SK-N-SH (cell line): ENCODE results near the gene CASP9. TPM values are rescaled to one million over a fixed set of nuclear protein-coding genes. Genes with fewer than 3 reads are reported as not detected.

Experiments used
- CTCF ChIA-PET: fragments of 300-600, 350-600 bp; formaldehyde crosslinking; extraction: SDS; loops from one replicate; lab custom pipeline; 2021; lab: Yijun Ruan, JAX
- POLR2A ChIA-PET: fragments of 350-600 bp; sonication (Branson Sonifier 250); formaldehyde crosslinking; extraction: SDS; loops from one replicate; lab custom pipeline; 2020; ENCODE audit warnings: antibody characterized with exemption, inconsistent platforms; lab: Yijun Ruan, JAX
- DNase-seq: peaks from one replicate; pipeline ENCODE4 v3.0.0; 2012
- H2AFZ ChIP-seq: fragments of 200-600 bp; sonication (generic); 2 replicates; pipeline ENCODE4 v1.8.1; 2016; ENCODE audit warnings: antibody characterized with exemption, mild to moderate bottlenecking, low read depth
- H3F3A ChIP-seq: fragments of 200-600 bp; sonication (generic); replicated peaks from 2 replicates; pipeline ENCODE3; 2016; ENCODE audit warnings: antibody characterized with exemption, mild to moderate bottlenecking; ENCODE audit not compliant: insufficient read depth
- H3K27ac ChIP-seq, 2 experiments: fragments of 200-500 bp in 1 of 2; fragments of 200-600 bp in 1 of 2; sonication (Bioruptor generic) in 1 of 2; sonication (generic), shearing (Covaris generic) in 1 of 2; 2 replicates each; pipeline versions ENCODE4 v1.5.1 to v1.6.1; 2014 to 2016; ENCODE audit warnings: low read depth in 2 of 2, inconsistent platforms in 1 of 2, low read length in 1 of 2, mild to moderate bottlenecking in 1 of 2, mixed read lengths in 1 of 2
- H3K27me3 ChIP-seq: fragments of 200-600 bp; sonication (generic), shearing (Covaris generic); 2 replicates; pipeline ENCODE4 v1.6.1; 2016; ENCODE audit warnings: mixed run types; ENCODE audit not compliant: insufficient read depth
- H3K36me3 ChIP-seq, 2 experiments: fragments of 200-500 bp in 1 of 2; fragments of 200-600 bp in 1 of 2; sonication (Bioruptor generic) in 1 of 2; sonication (generic) in 1 of 2; replicated peaks in 1 of 2; 2 replicates each; pipeline versions ENCODE3 to v1.5.1; 2014 to 2016; ENCODE audit warnings: low read length in 1 of 2, mild to moderate bottlenecking in 1 of 2; ENCODE audit not compliant: insufficient read depth in 2 of 2, control insufficient read depth in 1 of 2
- H3K4me1 ChIP-seq, 2 experiments: fragments of 200-500 bp in 1 of 2; fragments of 200-600 bp in 1 of 2; sonication (Bioruptor generic) in 1 of 2; sonication (generic), shearing (Covaris generic) in 1 of 2; 2 replicates each; pipeline versions ENCODE4 v1.5.1 to v1.6.1; 2014 to 2016; ENCODE audit warnings: low read depth in 1 of 2, low read length in 1 of 2, mixed run types in 1 of 2; ENCODE audit not compliant: insufficient read depth in 2 of 2, control insufficient read depth in 1 of 2
- H3K4me2 ChIP-seq: fragments of 200-600 bp; sonication (generic), shearing (Covaris generic); 2 replicates; pipeline ENCODE4 v1.6.1; 2017; ENCODE audit warnings: mixed run types
- H3K4me3 ChIP-seq, 2 experiments: fragments of 200-500 bp in 1 of 2; fragments of 200-600 bp in 1 of 2; sonication (Bioruptor generic) in 1 of 2; sonication (generic), shearing (Covaris generic) in 1 of 2; 2 replicates each; pipeline versions ENCODE4 v1.5.1 to v1.8.1; 2014 to 2016; ENCODE audit warnings: low read depth in 2 of 2, inconsistent platforms in 1 of 2, low read length in 1 of 2, mild to moderate bottlenecking in 1 of 2, mixed read lengths in 1 of 2, moderate library complexity in 1 of 2
- H3K79me2 ChIP-seq: fragments of 200-600 bp; sonication (generic); 2 replicates; pipeline ENCODE4 v1.8.1; 2017; ENCODE audit warnings: mild to moderate bottlenecking; ENCODE audit not compliant: insufficient read depth
- H3K9ac ChIP-seq: fragments of 200-600 bp; sonication (generic); 2 replicates; pipeline ENCODE4 v1.6.1; 2017; ENCODE audit warnings: mixed run types
- H3K9me2 ChIP-seq: fragments of 200-600 bp; sonication (generic); 2 replicates; pipeline ENCODE4 v1.6.1; 2017; ENCODE audit warnings: mixed run types
- H3K9me3 ChIP-seq: fragments of 200-600 bp; sonication (generic); 2 replicates; pipeline ENCODE4 v1.6.1; 2017; ENCODE audit warnings: mixed run types, mild to moderate bottlenecking, moderate library complexity
- H4K20me1 ChIP-seq: fragments of 200-600 bp; sonication (generic); 2 replicates; pipeline ENCODE4 v1.6.1; 2017; ENCODE audit warnings: mild to moderate bottlenecking, mixed run types; ENCODE audit not compliant: insufficient read depth
- EZH2phosphoT487 ChIP-seq: fragments of 200-600 bp; sonication (generic); IDR thresholded peaks from 2 replicates; pipeline ENCODE4 v1.6.1; 2017; ENCODE audit warnings: low read depth, mixed run types, mild to moderate bottlenecking, antibody characterized with exemption, moderate library complexity, borderline replicate concordance
- FOSL2 ChIP-seq: IDR thresholded peaks from 2 replicates; pipeline ENCODE4 v1.4.0; 2012; ENCODE audit warnings: low read depth, mild to moderate bottlenecking, moderate library complexity, borderline replicate concordance
- GATA2 ChIP-seq: sonication (generic); formaldehyde crosslinking; IDR thresholded peaks from 2 replicates; pipeline ENCODE4 v1.5.0; 2020; ENCODE audit warnings: mild to moderate bottlenecking, missing genetic modification reagents
- JUND ChIP-seq: IDR thresholded peaks from 2 replicates; pipeline ENCODE4 v1.4.0; 2012
- NFIC ChIP-seq: IDR thresholded peaks from 2 replicates; pipeline ENCODE4 v1.4.0; 2012; ENCODE audit warnings: borderline replicate concordance
- NRF1 ChIP-seq: IDR thresholded peaks from 2 replicates; pipeline ENCODE4 v1.6.1; 2012; ENCODE audit warnings: low read depth, mild to moderate bottlenecking, low read length
- RCOR1 ChIP-seq: fragments of 150-350 bp; IDR thresholded peaks from 2 replicates; pipeline ENCODE4 v1.6.1; 2017; ENCODE audit warnings: antibody characterized with exemption, low read length
- RFX5 ChIP-seq: IDR thresholded peaks from 2 replicates; pipeline ENCODE4 v1.6.1; 2012; ENCODE audit warnings: mild to moderate bottlenecking, improper control_type of control experiment, low read length
- SIN3A ChIP-seq: IDR thresholded peaks from 2 replicates; pipeline ENCODE4 v1.6.1; 2012; ENCODE audit warnings: low read depth, mild to moderate bottlenecking, low read length, moderate library complexity, borderline replicate concordance
- TCF12 ChIP-seq: IDR thresholded peaks from 2 replicates; pipeline ENCODE4 v1.4.0; 2012
- TEAD4 ChIP-seq: IDR thresholded peaks from 2 replicates; pipeline ENCODE4 v1.4.0; 2012; ENCODE audit warnings: mild to moderate bottlenecking, borderline replicate concordance; ENCODE audit not compliant: insufficient read depth
- YY1 ChIP-seq: IDR thresholded peaks from 2 replicates; pipeline ENCODE4 v1.4.0; 2012; ENCODE audit warnings: low read depth, mild to moderate bottlenecking
- WGBS: methylation state at CpG from one replicate; pipeline ENCODE4 v1.1.6; 2017; ENCODE audit warnings: low lambda C conversion rate; 5-methylcytosine and 5-hydroxymethylcytosine counted together
- polyA plus RNA-seq, 3 experiments: library from polyadenylated mRNA; depleted of rRNA; stranded (reverse); fragments of >200 nt; gene quantifications; 2 replicates each; pipeline ENCODE4 v1.2.3, GENCODE V29; 2012
- TF ChIP-seq, protein P1 (sequence below): IDR thresholded peaks from 2 replicates; pipeline ENCODE4 v1.4.0; 2012; ENCODE audit warnings: low read depth, borderline replicate concordance
- TF ChIP-seq, protein P2 (sequence below): fragments of 200-600 bp; sonication (generic); IDR thresholded peaks from 2 replicates; pipeline ENCODE4 v1.6.1; 2017; ENCODE audit warnings: antibody characterized with exemption, mild to moderate bottlenecking, moderate library complexity
- TF ChIP-seq, protein P3 (sequence below): fragments of 150-350 bp; IDR thresholded peaks from 2 replicates; pipeline ENCODE4 v1.6.1; 2016; ENCODE audit warnings: mild to moderate bottlenecking, low read depth, low read length
- TF ChIP-seq, protein P4 (sequence below): IDR thresholded peaks from 2 replicates; pipeline ENCODE4 v1.6.1; 2012; ENCODE audit warnings: mild to moderate bottlenecking, low read depth, low read length, moderate library complexity
- TF ChIP-seq, protein P5 (sequence below): IDR thresholded peaks from 2 replicates; pipeline ENCODE4 v1.4.0; 2012; ENCODE audit warnings: low read depth, borderline replicate concordance

Gene CASP9
- polyA plus RNA-seq, 1 of the 3 experiments (the other 2 are of a cell fraction) = 16.9 TPM

DNA sequence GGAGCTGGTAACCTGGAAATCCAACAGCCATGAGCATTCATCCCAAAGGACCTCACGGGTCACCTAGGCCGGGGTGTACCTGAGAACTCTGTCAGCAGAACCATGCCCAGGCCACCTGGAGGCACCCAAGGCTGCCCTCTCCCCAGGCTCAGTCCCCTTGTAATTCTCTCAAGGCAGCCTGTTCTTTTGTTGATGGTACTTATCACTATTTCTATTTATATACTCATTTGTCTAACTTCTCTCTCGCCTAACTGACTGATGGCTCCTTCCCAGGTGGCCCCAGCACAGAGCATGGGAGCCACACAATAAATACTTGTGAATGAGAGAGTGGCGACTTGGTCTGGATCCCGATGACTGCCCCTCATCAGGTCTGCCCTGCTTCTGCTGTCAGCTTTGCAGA, 16.7 kb downstream of the CASP9 start:
- Histone ChIP-seq H3K4me3 (no peak overlapping the region), H3F3A (no peaks in the 10 kb centered on the region), H3K9ac (no peak overlapping the region), H3K27ac (no peak overlapping the region), H3K9me3 (no peaks in the 10 kb centered on the region), H3K9me2 (no peaks in the 10 kb centered on the region), H3K4me2 (no peak overlapping the region), H2AFZ (no peak overlapping the region), H3K36me3 (peaks cover 0 to 14% of the 10 kb centered on the region in 2 experiments), H3K27me3 (no peaks in the 10 kb centered on the region), H4K20me1 (no peaks in the 10 kb centered on the region), H3K4me1 (no peaks in the 10 kb centered on the region), H3K79me2 (no peaks in the 10 kb centered on the region)
- TF ChIP-seq NFIC = no peak
- no peak for TF ChIP-seq RFX5
- no peak for TF ChIP-seq TCF12
- no peak for TF ChIP-seq RCOR1
- no peak for TF ChIP-seq JUND
- TF ChIP-seq NRF1 = no peak
- TF ChIP-seq, protein P1, sequence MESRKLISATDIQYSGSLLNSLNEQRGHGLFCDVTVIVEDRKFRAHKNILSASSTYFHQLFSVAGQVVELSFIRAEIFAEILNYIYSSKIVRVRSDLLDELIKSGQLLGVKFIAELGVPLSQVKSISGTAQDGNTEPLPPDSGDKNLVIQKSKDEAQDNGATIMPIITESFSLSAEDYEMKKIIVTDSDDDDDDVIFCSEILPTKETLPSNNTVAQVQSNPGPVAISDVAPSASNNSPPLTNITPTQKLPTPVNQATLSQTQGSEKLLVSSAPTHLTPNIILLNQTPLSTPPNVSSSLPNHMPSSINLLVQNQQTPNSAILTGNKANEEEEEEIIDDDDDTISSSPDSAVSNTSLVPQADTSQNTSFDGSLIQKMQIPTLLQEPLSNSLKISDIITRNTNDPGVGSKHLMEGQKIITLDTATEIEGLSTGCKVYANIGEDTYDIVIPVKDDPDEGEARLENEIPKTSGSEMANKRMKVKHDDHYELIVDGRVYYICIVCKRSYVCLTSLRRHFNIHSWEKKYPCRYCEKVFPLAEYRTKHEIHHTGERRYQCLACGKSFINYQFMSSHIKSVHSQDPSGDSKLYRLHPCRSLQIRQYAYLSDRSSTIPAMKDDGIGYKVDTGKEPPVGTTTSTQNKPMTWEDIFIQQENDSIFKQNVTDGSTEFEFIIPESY = no peak
- TF ChIP-seq, protein P2, sequence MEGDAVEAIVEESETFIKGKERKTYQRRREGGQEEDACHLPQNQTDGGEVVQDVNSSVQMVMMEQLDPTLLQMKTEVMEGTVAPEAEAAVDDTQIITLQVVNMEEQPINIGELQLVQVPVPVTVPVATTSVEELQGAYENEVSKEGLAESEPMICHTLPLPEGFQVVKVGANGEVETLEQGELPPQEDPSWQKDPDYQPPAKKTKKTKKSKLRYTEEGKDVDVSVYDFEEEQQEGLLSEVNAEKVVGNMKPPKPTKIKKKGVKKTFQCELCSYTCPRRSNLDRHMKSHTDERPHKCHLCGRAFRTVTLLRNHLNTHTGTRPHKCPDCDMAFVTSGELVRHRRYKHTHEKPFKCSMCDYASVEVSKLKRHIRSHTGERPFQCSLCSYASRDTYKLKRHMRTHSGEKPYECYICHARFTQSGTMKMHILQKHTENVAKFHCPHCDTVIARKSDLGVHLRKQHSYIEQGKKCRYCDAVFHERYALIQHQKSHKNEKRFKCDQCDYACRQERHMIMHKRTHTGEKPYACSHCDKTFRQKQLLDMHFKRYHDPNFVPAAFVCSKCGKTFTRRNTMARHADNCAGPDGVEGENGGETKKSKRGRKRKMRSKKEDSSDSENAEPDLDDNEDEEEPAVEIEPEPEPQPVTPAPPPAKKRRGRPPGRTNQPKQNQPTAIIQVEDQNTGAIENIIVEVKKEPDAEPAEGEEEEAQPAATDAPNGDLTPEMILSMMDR = no peak
- no peak for TF ChIP-seq EZH2phosphoT487
- 89% methylated on average over 5 of the region's 5 CpGs for WGBS
- CTCF ChIA-PET = no interaction called here
- DNase-seq = no peak
- POLR2A ChIA-PET = no interaction called here

DNA sequence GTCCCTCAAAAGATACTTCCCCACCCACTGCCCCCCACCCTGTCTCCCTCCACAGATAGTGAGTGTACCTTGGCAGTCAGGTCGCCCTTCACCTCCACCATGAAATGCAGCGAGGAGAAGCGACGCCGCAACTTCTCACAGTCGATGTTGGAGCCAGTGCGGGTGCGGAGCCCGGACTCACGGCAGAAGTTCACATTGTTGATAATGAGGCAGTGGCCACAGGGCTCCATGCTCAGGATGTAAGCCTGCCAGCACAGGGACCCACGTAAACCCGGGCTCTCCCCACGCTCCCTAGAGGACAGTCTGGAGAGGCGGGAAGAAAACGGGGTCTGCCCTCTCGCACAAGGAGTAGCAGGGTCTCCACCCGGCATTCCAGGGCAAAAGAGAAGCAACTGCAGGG, 17.2 kb downstream of the CASP9 start:
- Histone ChIP-seq H3K9ac (no peak overlapping the region), H4K20me1 (no peaks in the 10 kb centered on the region), H3K9me3 (no peaks in the 10 kb centered on the region), H3K27me3 (no peaks in the 10 kb centered on the region), H3K4me1 (no peaks in the 10 kb centered on the region; a peak in 1 of 4 replicates), H3K79me2 (no peaks in the 10 kb centered on the region), H3K4me2 (no peak overlapping the region), H3F3A (no peaks in the 10 kb centered on the region), H3K36me3 (peaks cover 0 to 11% of the 10 kb centered on the region in 2 experiments), H3K27ac (no peak overlapping the region), H3K9me2 (no peaks in the 10 kb centered on the region), H2AFZ (no peak overlapping the region), H3K4me3 (no peak overlapping the region)
- DNase-seq = no peak
- 95% methylated on average over 17 of the region's 17 CpGs for WGBS
- ChIA-PET POLR2A (no interaction called here), CTCF (no interaction called here)
- TF ChIP-seq FOSL2 = no peak
- TF ChIP-seq, protein P3, sequence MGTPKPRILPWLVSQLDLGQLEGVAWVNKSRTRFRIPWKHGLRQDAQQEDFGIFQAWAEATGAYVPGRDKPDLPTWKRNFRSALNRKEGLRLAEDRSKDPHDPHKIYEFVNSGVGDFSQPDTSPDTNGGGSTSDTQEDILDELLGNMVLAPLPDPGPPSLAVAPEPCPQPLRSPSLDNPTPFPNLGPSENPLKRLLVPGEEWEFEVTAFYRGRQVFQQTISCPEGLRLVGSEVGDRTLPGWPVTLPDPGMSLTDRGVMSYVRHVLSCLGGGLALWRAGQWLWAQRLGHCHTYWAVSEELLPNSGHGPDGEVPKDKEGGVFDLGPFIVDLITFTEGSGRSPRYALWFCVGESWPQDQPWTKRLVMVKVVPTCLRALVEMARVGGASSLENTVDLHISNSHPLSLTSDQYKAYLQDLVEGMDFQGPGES = no peak
- no peak for TF ChIP-seq GATA2
- TF ChIP-seq, protein P4, sequence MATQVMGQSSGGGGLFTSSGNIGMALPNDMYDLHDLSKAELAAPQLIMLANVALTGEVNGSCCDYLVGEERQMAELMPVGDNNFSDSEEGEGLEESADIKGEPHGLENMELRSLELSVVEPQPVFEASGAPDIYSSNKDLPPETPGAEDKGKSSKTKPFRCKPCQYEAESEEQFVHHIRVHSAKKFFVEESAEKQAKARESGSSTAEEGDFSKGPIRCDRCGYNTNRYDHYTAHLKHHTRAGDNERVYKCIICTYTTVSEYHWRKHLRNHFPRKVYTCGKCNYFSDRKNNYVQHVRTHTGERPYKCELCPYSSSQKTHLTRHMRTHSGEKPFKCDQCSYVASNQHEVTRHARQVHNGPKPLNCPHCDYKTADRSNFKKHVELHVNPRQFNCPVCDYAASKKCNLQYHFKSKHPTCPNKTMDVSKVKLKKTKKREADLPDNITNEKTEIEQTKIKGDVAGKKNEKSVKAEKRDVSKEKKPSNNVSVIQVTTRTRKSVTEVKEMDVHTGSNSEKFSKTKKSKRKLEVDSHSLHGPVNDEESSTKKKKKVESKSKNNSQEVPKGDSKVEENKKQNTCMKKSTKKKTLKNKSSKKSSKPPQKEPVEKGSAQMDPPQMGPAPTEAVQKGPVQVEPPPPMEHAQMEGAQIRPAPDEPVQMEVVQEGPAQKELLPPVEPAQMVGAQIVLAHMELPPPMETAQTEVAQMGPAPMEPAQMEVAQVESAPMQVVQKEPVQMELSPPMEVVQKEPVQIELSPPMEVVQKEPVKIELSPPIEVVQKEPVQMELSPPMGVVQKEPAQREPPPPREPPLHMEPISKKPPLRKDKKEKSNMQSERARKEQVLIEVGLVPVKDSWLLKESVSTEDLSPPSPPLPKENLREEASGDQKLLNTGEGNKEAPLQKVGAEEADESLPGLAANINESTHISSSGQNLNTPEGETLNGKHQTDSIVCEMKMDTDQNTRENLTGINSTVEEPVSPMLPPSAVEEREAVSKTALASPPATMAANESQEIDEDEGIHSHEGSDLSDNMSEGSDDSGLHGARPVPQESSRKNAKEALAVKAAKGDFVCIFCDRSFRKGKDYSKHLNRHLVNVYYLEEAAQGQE = no peak
- TF ChIP-seq, protein P5, sequence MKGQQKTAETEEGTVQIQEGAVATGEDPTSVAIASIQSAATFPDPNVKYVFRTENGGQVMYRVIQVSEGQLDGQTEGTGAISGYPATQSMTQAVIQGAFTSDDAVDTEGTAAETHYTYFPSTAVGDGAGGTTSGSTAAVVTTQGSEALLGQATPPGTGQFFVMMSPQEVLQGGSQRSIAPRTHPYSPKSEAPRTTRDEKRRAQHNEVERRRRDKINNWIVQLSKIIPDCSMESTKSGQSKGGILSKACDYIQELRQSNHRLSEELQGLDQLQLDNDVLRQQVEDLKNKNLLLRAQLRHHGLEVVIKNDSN = no peak
- TF ChIP-seq TEAD4 = no peak
- TF ChIP-seq YY1 = no peak
- TF ChIP-seq TCF12 = no peak
- no peak for TF ChIP-seq SIN3A
